GM18861 (cell line): Measurements from ENCODE around the gene KCNJ10.

Source experiments
- ATAC-seq: cut with Tn5 transposase; IDR thresholded peaks from one replicate; pipeline ENCODE4 v1.9.1; 2021; ENCODE audit not compliant: unreplicated experiment

Gene KCNJ10

GRCh38 chr1:160099716-160100375, 29.9 kb upstream of the KCNJ10 start:
- no peak for ATAC-seq

DNA sequence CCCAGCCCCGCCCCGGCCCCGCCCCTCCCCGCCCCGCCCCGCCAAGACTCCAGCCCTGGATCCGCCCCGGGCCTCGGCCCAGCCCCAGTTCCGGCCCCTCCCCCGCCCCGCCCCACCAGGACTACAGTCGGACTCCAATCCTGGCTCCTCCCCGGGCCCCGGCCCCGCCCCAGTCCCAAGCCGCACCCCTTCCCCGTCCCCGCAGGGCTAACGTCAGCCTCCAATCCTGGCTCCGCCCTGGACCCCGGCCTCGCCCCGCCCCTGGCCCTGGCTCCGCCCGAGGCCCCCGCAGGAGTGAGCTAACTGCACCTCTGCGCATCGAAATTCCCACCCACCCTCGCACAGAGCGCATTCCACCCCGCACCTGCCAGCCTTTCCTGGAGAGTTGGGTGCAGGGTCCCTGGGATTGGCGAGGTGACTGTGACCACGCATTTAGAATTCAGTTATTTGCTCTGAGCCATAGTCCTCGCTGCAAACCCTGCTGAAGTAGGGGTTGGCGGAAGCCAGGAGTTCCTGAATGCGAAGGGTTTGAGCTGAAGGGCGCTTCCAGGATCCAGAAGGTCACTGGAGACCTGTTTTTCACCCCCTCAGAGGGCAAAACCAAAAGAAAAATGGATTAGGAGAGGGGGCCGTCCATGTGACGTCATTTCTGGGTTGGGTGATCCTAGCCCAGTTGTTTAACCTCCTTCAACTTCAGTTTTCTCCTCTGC, 29.0 kb upstream of the KCNJ10 start:
- peak; percentile 74 for ATAC-seq

DNA sequence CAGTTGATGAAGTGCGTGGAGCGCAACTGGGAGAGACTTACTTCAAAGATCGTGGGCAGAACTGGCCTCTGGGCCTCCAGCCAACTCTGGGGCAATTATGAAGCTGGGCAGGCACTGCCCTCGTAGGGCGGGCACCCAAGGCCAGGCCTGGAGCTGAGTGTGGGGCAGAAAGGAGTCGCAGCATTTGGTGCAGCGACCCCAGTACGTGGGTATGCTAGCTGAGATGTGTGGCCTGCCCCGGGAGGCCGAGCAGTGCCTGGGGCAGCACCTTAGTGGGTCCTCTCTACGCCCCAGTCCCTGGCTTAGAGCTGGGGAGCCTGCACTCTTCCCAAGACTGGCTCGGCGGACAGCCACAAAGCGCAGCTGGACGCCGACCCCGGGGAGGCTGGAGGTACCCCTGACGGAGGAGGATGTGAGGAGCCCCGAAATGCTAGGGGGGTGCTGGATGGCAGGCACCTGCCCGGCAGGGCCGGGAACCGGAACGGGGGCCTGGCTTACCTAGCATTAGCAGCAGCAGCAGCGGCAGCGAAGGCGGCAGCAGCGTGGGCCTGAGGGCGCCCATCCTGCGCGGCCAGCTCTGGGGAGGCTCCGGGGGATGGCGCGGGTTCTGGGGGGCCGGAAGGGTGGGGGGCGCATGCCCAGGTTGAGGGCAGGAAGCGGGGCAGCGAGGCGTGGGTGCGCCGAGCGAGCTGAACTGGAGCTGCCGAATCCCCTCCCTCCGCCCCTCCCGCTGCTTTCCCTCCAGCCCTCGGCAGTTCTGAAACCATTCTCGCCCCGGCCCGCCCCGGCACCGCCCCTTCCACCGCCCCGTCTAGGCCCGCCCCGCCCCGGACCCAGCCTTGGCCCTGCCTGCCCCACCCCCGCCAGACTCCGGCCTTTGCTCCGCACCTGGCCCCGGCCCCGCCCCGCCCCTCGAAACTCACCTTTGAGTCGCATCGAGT, 28.2 kb upstream of the KCNJ10 start, which contains the start of gene IGSF8:
IGSF8 (minus strand) TSS at position 709 of the 941 bp plus-strand sequence; CDS start at position 562, 147 bp downstream.
- ATAC-seq, result peak; percentile 28

DNA sequence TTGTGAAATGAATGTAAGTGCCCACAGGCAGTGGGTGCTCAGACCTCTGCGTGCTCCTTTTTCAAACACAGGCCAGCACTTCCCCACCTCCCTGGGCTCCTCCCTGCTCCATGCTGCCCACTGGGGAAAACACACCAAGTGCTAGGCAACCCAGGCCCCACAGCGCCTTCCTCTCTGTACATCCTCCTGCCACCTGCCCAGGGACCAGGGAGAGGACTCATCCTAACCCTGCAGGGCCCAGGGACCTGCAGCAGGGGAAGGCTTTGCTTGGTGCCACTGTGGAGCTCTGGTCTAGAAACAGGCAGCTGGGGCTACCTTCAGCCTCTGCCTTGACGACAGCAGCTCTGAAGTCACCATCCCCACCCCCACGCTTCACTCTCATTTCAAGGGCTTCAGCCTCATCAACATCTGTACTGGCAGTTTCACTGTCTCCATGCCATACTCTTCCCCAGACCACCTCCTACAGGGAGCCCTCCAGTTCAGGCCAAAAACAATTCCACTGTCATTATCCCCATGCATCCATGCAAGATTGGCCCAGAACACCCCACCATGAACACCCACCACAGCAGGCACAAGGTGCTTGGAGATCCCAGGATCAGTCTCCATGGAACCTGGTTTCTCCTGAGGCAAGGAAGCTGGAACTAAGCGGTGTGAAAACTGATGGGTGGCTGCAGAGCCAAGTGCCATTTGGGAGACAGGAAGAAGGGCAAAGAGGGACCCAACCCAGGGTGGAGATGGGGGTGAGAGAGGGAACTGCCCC, 27.4 kb upstream of the KCNJ10 start:
- ATAC-seq, result no peak

DNA sequence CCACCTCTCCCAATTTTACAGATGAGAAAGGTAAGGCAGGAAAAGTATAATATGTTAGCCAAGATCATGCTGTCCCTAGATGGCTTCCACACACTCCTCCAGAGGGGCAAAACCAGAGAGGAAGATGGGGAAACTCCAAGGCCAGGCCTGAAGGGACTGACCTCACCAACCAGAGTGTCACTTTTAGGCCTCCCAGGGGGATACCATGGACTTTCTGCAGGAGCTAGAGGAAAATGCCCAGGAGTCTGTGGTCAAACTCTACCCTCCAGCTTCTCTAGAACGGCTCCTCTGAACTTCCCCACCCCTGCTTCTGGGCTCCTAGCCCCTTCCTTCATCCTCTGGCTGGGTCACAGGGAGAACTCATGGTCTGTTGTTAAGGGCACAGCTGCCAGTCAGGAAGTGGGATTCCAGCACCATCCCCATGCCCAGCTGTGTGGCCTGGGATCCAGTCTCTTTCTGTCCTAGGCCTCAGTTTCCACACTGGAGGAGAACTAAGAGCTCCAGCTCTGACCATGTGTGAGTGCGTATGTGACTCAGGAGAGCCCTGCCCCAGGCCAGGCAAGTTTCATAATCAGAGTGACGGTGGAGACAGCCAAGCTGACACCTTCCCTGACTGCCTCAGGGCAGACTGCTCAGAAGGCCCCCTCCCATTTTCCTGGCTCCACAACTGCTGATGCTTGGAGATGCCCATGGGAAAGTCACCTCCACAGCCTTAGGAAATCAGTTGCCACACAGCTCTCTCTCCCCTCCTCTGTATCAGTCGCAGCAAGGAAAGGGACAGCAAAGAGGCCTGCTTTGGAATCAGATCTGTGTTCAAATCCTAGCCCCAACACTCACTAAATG, 26.5 kb upstream of the KCNJ10 start:
- ATAC-seq, result no peak

DNA sequence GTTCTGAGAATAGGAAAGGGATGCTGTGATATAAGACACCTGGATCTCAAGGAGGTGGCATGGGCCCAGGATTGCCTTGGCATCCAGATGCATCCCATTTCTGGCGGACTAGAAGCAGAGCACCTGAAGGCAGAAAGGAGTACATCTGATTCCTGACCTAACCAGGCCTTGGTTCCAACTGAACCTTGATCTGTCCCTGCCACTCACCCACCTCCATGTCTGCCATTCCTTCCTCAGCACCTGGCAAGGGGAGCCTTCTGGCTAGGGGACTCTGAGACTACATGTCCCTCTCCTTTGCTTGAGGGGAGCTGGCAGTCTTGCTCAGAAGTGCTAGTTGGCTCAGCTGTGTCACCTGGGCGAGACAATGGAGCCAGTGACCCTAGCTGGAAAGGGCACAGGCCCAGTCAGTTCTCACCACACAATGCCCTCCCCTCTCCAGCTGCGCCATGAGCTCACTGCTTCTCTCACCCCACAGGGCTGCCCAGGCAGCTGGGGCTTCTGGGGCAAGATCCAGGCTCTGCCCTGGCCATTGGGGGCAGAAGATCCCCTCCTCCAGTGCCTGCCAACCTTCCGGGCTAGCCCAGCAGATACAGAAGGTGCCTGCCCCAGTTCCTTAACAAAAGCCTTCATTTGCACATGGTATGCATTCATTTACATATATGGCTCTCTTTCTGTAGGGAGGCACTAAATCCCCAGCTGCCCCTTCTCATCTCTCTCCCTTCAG, 25.6 kb upstream of the KCNJ10 start:
- no peak for ATAC-seq

GRCh38 chr1:160094806-160095205, 24.8 kb upstream of the KCNJ10 start:
- no peak for ATAC-seq

DNA sequence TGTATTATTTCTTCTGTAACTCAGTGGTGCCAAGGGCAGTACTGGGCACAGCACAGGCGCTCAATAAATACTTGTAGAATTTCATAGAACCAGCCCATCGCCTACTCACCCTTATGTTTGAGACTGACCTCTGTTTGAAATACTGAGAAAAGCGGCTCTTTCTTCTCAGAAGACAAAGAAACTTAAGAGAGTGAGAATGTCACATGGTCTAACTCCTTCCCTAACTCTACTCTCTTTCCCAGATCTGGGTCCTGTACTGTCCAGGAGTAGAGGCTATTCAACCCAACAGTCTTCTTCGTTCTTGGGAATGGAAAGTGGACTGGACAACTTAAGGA, 24.3 kb upstream of the KCNJ10 start:
- no peak for ATAC-seq

- ATAC-seq, result no peak
These were observed 23.8 kb upstream of the KCNJ10 start for GRCh38 chr1:160093624-160094290.

- no peak for ATAC-seq
These were observed 23.1 kb upstream of the KCNJ10 start for GRCh38 chr1:160093069-160093395.

DNA sequence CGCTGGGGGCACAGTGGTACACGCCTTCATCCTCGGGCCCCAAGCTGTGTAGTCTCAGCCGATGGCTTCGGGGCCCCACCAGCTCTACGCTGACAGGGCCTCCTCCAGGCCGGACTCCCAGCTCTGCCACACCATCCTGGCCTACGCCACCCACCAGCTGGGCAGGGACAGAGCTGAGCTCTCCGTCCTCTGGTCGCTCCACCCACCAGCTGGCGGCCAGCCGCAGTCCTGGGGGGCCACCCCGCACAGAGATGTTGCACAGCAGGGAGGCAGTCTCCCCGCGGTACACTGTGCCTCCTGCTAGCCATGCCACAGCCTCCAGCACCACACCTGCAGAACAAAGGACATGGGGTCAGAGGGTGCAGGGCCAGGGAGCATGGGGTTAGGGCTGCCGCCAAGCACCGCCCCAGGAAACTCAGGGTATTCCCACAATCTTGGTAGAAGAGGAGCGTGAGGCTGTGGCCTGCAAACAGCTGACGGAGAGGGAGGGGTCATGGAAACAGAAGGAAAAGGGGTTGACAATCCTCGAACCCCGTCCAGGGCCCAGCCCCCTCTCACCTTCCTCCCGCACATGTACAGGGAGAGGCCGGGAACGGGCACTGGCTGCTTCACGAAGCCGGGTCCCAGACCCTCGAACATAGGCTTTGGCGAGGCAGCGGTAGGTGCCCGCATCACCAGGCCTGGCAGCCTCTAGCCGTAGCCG, 22.6 kb upstream of the KCNJ10 start:
- ATAC-seq, result no peak

- no peak for ATAC-seq
These were observed 21.8 kb upstream of the KCNJ10 start for GRCh38 chr1:160091666-160092223.

GRCh38 chr1:160090760-160091159, 20.8 kb upstream of the KCNJ10 start:
- ATAC-seq, result no peak

DNA sequence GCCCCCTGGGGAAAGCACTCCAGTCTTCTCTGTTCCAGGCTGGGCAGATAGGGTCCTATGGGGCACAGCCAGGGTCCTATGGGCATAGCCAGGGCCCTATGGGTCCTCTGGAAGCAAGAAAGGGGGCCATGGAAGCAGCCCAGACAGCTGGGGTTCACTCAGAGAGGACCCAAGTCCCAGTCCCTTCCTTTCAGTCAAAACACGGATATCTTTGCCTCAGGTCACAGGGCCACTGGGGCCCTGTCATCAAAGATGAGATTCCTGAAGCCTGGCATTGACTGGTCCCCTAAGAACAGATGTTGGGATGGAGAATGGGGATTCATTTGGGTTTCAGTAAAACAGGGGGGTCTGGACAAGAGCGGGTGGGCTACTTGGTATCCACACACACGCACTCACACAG, 19.9 kb upstream of the KCNJ10 start:
- ATAC-seq, result no peak

- no peak for ATAC-seq
These were observed 17.2 kb upstream of the KCNJ10 start for GRCh38 chr1:160087118-160087662.

GRCh38 chr1:160086456-160086892, 16.5 kb upstream of the KCNJ10 start:
- no peak for ATAC-seq

GRCh38 chr1:160085686-160086455, 15.9 kb upstream of the KCNJ10 start:
- no peak for ATAC-seq
